WTC11 (cell line): ENCODE measurements around the gene TEFM.

Experiments
- CREB1 ChIP-seq: sonication (generic); formaldehyde crosslinking; IDR thresholded peaks from 2 replicates; pipeline ENCODE4 v1.8.0; 2023; ENCODE audit warnings: mild to moderate bottlenecking, missing genetic modification reagents
- ESRRA ChIP-seq: sonication (generic); formaldehyde crosslinking; IDR thresholded peaks from 2 replicates; pipeline ENCODE4 v1.8.1; 2022; ENCODE audit warnings: mild to moderate bottlenecking, missing genetic modification reagents, borderline replicate concordance
- SMAD3 ChIP-seq: sonication (generic); formaldehyde crosslinking; IDR thresholded peaks from 2 replicates; pipeline ENCODE4 v1.8.0; 2022; ENCODE audit warnings: missing genetic modification reagents, mild to moderate bottlenecking, borderline replicate concordance
- SP1 ChIP-seq: sonication (generic); formaldehyde crosslinking; conservative IDR thresholded peaks from 2 replicates; pipeline ENCODE4 v1.8.1; 2022; ENCODE audit warnings: missing genetic modification reagents
- TF ChIP-seq, protein P1 (sequence below): fragments of 200-600 bp; IDR thresholded peaks from 2 replicates; pipeline ENCODE4 v1.8.0; 2022; ENCODE audit warnings: antibody characterized with exemption
- TF ChIP-seq, protein P2 (sequence below): sonication (generic); formaldehyde crosslinking; IDR thresholded peaks from 2 replicates; pipeline ENCODE4 v1.8.1; 2023; ENCODE audit warnings: mild to moderate bottlenecking, missing genetic modification reagents, moderate library complexity
- TF ChIP-seq, protein P3 (sequence below): sonication (generic); formaldehyde crosslinking; IDR thresholded peaks from 2 replicates; pipeline ENCODE4 v1.8.0; 2022; ENCODE audit warnings: mild to moderate bottlenecking, missing genetic modification reagents
- TF ChIP-seq, protein P4 (sequence below): sonication (generic); formaldehyde crosslinking; IDR thresholded peaks from 2 replicates; pipeline ENCODE4 v1.8.1; 2023; ENCODE audit warnings: mild to moderate bottlenecking, missing genetic modification reagents
- TF ChIP-seq, protein P5 (sequence below): sonication (generic); formaldehyde crosslinking; IDR thresholded peaks from 2 replicates; pipeline ENCODE4 v1.8.1; 2022; ENCODE audit warnings: low read depth, missing genetic modification reagents, borderline replicate concordance
- TF ChIP-seq, protein P6 (sequence below): sonication (generic); formaldehyde crosslinking; IDR thresholded peaks from 2 replicates; pipeline ENCODE4 v1.8.1; 2023; ENCODE audit warnings: mild to moderate bottlenecking, missing genetic modification reagents, moderate library complexity

DNA sequence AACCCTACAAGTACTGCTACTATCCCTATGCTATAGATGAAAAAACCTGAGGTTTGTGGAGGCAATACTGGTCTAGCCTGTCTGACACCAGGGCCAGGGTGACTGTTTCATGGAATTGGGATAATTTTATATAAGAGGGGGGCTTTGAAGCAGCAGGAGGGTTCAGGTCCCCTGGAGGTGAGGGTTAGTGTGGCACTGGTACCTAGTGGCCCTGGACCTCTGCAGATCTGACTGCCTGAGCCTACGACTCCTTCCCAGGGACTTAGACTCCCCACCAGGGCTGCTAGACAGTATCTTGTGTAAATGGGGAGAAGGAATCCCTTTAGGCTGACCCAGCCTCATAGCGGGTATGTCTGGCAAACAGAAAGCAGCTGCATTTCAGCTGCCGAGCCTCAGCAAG, 22.5 kb upstream of the TEFM start:
- TF ChIP-seq CREB1 (CRISPR knock-in tag) (no peak), SP1 (CRISPR knock-in tag) (no peak), ESRRA (CRISPR knock-in tag) (no peak), SMAD3 (CRISPR knock-in tag) (no peak)
- TF ChIP-seq, protein P1, sequence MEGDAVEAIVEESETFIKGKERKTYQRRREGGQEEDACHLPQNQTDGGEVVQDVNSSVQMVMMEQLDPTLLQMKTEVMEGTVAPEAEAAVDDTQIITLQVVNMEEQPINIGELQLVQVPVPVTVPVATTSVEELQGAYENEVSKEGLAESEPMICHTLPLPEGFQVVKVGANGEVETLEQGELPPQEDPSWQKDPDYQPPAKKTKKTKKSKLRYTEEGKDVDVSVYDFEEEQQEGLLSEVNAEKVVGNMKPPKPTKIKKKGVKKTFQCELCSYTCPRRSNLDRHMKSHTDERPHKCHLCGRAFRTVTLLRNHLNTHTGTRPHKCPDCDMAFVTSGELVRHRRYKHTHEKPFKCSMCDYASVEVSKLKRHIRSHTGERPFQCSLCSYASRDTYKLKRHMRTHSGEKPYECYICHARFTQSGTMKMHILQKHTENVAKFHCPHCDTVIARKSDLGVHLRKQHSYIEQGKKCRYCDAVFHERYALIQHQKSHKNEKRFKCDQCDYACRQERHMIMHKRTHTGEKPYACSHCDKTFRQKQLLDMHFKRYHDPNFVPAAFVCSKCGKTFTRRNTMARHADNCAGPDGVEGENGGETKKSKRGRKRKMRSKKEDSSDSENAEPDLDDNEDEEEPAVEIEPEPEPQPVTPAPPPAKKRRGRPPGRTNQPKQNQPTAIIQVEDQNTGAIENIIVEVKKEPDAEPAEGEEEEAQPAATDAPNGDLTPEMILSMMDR = no peak
- TF ChIP-seq, protein P2, sequence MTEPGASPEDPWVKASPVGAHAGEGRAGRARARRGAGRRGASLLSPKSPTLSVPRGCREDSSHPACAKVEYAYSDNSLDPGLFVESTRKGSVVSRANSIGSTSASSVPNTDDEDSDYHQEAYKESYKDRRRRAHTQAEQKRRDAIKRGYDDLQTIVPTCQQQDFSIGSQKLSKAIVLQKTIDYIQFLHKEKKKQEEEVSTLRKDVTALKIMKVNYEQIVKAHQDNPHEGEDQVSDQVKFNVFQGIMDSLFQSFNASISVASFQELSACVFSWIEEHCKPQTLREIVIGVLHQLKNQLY (CRISPR knock-in tag) = no peak
- TF ChIP-seq, protein P3, sequence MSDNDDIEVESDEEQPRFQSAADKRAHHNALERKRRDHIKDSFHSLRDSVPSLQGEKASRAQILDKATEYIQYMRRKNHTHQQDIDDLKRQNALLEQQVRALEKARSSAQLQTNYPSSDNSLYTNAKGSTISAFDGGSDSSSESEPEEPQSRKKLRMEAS = no peak
- TF ChIP-seq, protein P4, sequence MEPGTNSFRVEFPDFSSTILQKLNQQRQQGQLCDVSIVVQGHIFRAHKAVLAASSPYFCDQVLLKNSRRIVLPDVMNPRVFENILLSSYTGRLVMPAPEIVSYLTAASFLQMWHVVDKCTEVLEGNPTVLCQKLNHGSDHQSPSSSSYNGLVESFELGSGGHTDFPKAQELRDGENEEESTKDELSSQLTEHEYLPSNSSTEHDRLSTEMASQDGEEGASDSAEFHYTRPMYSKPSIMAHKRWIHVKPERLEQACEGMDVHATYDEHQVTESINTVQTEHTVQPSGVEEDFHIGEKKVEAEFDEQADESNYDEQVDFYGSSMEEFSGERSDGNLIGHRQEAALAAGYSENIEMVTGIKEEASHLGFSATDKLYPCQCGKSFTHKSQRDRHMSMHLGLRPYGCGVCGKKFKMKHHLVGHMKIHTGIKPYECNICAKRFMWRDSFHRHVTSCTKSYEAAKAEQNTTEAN = no peak
- TF ChIP-seq, protein P5, sequence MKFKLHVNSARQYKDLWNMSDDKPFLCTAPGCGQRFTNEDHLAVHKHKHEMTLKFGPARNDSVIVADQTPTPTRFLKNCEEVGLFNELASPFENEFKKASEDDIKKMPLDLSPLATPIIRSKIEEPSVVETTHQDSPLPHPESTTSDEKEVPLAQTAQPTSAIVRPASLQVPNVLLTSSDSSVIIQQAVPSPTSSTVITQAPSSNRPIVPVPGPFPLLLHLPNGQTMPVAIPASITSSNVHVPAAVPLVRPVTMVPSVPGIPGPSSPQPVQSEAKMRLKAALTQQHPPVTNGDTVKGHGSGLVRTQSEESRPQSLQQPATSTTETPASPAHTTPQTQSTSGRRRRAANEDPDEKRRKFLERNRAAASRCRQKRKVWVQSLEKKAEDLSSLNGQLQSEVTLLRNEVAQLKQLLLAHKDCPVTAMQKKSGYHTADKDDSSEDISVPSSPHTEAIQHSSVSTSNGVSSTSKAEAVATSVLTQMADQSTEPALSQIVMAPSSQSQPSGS = no peak
- TF ChIP-seq, protein P6, sequence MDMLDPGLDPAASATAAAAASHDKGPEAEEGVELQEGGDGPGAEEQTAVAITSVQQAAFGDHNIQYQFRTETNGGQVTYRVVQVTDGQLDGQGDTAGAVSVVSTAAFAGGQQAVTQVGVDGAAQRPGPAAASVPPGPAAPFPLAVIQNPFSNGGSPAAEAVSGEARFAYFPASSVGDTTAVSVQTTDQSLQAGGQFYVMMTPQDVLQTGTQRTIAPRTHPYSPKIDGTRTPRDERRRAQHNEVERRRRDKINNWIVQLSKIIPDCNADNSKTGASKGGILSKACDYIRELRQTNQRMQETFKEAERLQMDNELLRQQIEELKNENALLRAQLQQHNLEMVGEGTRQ (CRISPR knock-in tag) = no peak
